GM12864 (cell line): ENCODE measurements around the gene ARL6IP5.

ENCODE experiments used
- DNase-seq: peaks from one replicate; pipeline ENCODE4 v3.0.0-alpha.2; 2011; ENCODE audit warnings: low read depth
- H3K4me3 ChIP-seq: 2 replicates; pipeline ENCODE4 v1.5.1; 2011; ENCODE audit warnings: mild to moderate bottlenecking, low read depth, low read length, control low read depth
- TF ChIP-seq, protein P1 (sequence below): IDR thresholded peaks from 2 replicates; pipeline ENCODE4 v1.5.1; 2011; ENCODE audit warnings: low read depth, mild to moderate bottlenecking, moderate library complexity, low read length, control low read depth, inconsistent platforms; ENCODE audit errors: missing control alignments

ARL6IP5 gene, protein sequence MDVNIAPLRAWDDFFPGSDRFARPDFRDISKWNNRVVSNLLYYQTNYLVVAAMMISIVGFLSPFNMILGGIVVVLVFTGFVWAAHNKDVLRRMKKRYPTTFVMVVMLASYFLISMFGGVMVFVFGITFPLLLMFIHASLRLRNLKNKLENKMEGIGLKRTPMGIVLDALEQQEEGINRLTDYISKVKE

DNA sequence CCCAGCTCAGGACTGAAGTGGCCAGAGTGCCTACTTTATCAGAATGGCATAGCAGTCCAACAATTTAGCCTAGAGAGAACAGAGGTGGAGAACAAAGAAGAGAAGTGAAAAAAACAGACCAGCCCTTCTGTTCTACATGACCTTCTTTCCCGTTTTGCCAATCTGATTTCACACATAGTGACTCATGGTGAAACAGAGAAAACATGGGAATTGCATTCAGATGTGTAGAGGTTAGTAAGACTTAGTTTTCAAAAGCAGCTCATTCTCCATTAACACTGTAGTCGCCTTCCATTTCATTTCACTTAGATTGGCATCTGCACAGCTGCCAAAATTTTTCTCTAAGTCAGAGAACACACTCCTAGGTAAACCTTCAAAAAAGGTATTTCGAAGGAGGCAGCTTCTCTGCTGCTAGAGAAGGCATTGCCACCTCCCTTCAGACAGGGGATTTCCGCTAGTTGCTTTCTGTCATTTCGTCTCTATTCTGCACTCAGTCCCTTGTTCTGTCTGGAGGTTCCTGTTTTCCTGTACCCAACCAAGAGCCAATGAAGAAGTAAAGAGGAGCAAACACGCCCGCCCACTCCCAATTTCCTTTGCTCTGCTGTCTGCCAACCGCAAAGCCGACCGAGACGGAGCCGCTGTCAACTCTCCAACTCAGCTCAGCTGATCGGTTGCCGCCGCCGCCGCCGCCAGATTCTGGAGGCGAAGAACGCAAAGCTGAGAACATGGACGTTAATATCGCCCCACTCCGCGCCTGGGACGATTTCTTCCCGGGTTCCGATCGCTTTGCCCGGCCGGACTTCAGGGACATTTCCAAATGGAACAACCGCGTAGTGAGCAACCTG, at the start of gene ARL6IP5:
Gene ARL6IP5 (plus strand): TSS at position 612 of the 842 bp plus-strand sequence. CDS start 111 bp downstream, at position 723.
- peak; percentile 90 for DNase-seq
- TF ChIP-seq, protein P1, sequence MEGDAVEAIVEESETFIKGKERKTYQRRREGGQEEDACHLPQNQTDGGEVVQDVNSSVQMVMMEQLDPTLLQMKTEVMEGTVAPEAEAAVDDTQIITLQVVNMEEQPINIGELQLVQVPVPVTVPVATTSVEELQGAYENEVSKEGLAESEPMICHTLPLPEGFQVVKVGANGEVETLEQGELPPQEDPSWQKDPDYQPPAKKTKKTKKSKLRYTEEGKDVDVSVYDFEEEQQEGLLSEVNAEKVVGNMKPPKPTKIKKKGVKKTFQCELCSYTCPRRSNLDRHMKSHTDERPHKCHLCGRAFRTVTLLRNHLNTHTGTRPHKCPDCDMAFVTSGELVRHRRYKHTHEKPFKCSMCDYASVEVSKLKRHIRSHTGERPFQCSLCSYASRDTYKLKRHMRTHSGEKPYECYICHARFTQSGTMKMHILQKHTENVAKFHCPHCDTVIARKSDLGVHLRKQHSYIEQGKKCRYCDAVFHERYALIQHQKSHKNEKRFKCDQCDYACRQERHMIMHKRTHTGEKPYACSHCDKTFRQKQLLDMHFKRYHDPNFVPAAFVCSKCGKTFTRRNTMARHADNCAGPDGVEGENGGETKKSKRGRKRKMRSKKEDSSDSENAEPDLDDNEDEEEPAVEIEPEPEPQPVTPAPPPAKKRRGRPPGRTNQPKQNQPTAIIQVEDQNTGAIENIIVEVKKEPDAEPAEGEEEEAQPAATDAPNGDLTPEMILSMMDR = no peak
- peak within 1 kb of the TSS; percentile 75 for H3K4me3 ChIP-seq

DNA sequence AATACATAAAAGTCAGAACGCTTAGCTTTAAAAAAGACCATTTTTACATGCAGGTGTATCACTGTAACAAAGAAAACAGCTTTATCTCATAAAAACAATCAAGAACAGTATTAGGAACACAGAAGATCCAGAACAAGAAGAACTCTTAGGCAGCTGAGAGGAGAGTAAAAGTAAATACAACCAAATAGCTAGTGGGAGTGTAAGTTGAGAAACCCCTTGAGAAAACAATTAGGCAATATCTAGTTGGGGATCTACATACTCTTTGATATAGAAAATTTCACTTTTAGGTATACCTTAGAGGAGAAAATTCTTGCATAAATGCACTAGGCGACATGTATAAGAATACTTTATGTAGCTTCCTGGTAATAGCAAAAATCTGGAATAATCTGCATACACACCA, 40.1 kb upstream of the ARL6IP5 start:
- no peak for DNase-seq
- TF ChIP-seq, protein P1 = no peak
- no peak overlapping the region for H3K4me3 ChIP-seq

DNA sequence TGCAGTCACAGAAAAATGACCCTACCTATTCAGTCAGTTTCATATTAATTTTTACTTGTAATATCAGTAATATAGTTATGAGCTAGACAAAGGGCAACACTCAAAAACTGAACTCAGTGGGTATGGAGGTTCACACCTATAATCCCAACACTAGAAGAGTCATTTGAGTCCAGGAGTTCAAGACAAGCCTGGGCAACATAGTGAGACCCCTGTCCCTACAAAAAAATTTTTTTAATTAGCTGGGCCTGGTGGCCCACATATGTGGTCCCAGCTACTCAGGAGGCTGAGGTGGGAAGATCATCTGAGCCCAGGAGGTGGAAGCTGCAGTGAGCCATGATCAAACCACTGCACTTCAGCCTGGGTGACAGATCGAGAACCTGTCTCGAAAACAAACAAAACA, 35.7 kb upstream of the ARL6IP5 start:
- no peak overlapping the region for H3K4me3 ChIP-seq
- DNase-seq = no peak
- TF ChIP-seq, protein P1 = no peak

DNA sequence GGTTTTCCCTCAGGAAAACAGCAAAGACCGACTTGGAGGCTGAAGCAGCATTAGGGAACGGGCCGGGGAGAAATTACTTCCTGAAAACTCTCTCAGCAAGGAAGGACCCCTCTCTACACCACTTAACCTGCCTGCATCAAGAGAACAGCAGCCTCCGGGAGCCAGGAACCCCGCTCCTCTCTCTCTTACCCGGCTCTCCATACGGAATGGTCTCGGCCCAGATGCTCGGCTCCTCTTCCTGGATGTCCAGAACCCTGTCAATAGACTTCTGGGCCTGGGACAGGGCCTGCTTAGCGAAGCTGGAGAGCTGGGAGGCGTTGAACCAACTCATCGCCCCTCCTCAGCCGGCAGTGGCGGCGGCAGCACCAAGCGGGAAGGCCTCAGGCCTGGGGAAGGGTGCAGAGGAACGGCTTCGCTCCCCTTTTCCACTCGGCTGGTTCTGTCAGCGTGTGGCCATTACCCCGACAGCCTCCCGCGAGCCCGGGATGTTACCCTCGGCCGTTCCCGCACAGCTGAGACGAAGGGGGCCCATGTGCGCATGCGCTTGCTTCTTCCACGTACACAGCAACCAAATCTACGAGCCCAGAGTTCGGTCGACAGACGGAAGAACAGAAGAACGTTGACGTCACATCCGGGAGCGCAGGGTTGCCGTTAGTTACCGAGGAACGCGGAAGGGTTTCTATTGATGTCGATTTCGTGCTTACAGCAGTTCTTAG, 32.8 kb upstream of the ARL6IP5 start, which contains the start of gene TMF1:
Gene TMF1 (minus strand): TSS at position 578 of the 716 bp plus-strand sequence. CDS start 247 bp downstream, at position 331.
- DNase-seq = peak; percentile 99
- TF ChIP-seq, protein P1 = no peak
- H3K4me3 ChIP-seq = peak within 1 kb of the TSS; percentile 94

DNA sequence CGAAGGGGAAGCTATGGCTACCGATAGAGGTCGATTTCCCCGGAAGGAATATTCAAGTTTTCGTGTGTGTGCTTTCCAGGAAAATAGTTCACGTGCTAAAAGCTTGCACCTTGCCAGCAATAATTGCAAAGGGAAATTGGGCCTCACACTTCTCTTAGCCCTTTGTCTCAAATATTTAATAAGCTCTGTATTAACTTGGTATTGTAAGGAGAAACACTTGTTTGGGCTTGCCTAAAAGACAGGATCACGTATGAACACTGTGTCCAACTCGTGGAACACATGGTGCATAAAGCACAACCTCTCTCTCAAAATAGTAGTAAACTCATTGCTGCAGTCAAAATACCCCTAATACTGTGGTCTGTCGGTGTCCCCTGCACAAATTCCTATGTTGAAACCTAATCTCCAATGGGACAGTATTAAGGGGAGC, 32.3 kb upstream of the ARL6IP5 start:
- TF ChIP-seq, protein P1 = no peak
- no peak for DNase-seq
- peak overlapping the region; percentile 47 for H3K4me3 ChIP-seq

DNA sequence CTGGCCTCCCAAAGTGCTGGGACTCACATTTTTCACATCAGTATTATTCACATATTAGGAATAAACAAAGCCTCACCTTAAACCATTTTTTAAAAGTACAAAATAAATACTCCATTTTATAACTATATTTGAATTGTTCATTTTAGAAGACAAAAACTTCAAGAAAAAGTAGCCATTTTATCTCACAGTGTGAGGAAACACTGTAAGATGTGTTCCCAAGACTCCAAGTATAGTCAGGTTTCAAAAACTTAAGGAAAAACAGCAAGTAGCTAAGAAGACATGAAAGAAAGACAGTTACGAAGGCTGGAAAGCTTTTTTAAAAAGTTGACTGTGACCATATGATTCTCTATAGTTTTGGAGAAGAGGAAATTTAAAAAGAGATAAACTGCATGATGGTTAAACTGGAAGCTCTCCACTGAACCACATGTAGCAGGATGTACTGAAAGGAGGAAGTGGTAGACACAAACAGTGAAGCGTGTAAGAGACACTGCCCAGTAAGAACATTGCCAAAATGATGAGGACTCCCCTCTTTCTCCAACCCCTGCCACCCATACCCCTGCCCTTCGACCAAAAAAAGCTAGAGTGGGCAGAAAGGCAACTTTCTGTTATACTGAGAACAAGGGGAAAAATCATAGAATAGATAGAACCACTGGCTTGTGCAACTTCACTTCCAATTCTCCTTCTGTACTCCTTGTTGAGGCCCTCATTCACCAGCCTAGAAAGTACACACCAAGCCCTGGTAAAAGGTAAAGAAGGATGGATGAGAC, 26.4 kb upstream of the ARL6IP5 start:
- no peak overlapping the region for H3K4me3 ChIP-seq
- TF ChIP-seq, protein P1 = no peak
- no peak for DNase-seq
